Panc1 (cell line): ENCODE measurements around the gene C16orf89. TPM values are rescaled to one million over a fixed set of nuclear protein-coding genes. Genes with fewer than 3 reads are reported as not detected.
A peak's percentile ranks its signal among the peaks of the same experiment; 100 is the strongest.

Experiments
- ATAC-seq: fragments of 200-7000 bp; cut with Tn5 transposase; 2 replicates; pipeline ENCODE4 v1.9.1; 2020; ENCODE audit warnings: mild to moderate bottlenecking, moderate library complexity
- BruUV-seq: library from RNA; stranded (reverse); fragments of 400-500 nt; replicated peaks from 2 replicates; lab custom pipeline; 2021; lab: Mats Ljungman, UMichigan
- CTCF ChIA-PET: fragments of 300-600 bp; sonication (Branson Sonifier 250); formaldehyde crosslinking; loops from one replicate; lab custom pipeline; 2022; ENCODE audit warnings: antibody characterized with exemption; lab: Charles Lee
- POLR2A ChIA-PET: fragments of 300-600 bp; sonication (Branson Sonifier 250); formaldehyde crosslinking; loops from one replicate; lab custom pipeline; 2022; ENCODE audit warnings: antibody characterized with exemption; lab: Charles Lee
- DNase-seq: peaks from one replicate; pipeline ENCODE4 v3.0.0-alpha.2; 2010; ENCODE audit warnings: low read depth, low spot score
- H3K27ac ChIP-seq: 2 replicates; pipeline ENCODE4 v1.5.1; 2011; ENCODE audit warnings: mild to moderate bottlenecking, low read length, inconsistent platforms
- H3K27me3 ChIP-seq: fragments of 200-500 bp; sonication (Bioruptor generic); 2 replicates; pipeline ENCODE4 v1.6.0; 2014; ENCODE audit warnings: low read length, inconsistent platforms; ENCODE audit not compliant: control insufficient read depth, insufficient read depth
- H3K36me3 ChIP-seq: fragments of 200-500 bp; sonication (Bioruptor generic); 2 replicates; pipeline ENCODE4 v1.5.1; 2014; ENCODE audit warnings: inconsistent platforms, mild to moderate bottlenecking, low read length, moderate library complexity; ENCODE audit not compliant: control insufficient read depth, insufficient read depth
- H3K4me1 ChIP-seq: 2 replicates; pipeline ENCODE4 v1.5.1; 2011; ENCODE audit warnings: inconsistent platforms, mild to moderate bottlenecking, low read length, moderate library complexity; ENCODE audit not compliant: control insufficient read depth, insufficient read depth
- H3K4me3 ChIP-seq, 2 experiments: 2 replicates each; pipeline ENCODE4 v1.5.1; 2011 to 2012; ENCODE audit warnings: low read depth in 2 of 2, low read length in 2 of 2, mild to moderate bottlenecking in 2 of 2, inconsistent platforms in 1 of 2, moderate library complexity in 1 of 2
- H3K9me3 ChIP-seq: fragments of 200-500 bp; sonication (Bioruptor generic); 2 replicates; pipeline ENCODE4 v1.5.1; 2014; ENCODE audit warnings: low read depth, mild to moderate bottlenecking, inconsistent platforms, low read length, moderate library complexity; ENCODE audit not compliant: control insufficient read depth, insufficient read depth
- CTCF ChIP-seq: fragments of 450-650 bp; IDR thresholded peaks from 2 replicates; pipeline ENCODE4 v1.5.1; 2017; ENCODE audit warnings: mild to moderate bottlenecking
- POLR2AphosphoS5 ChIP-seq: IDR thresholded peaks from 2 replicates; pipeline ENCODE4 v1.6.1; 2012; ENCODE audit warnings: mild to moderate bottlenecking, low read depth, low read length, moderate library complexity
- REST ChIP-seq, 2 experiments: IDR thresholded peaks; 2 replicates each; pipeline ENCODE4 v1.6.1; 2011 to 2012; ENCODE audit warnings: low read depth in 2 of 2, control low read depth in 1 of 2, low read length in 1 of 2, mild to moderate bottlenecking in 1 of 2, moderate library complexity in 1 of 2; ENCODE audit not compliant: insufficient read depth in 1 of 2
- SIN3A ChIP-seq: IDR thresholded peaks from 2 replicates; pipeline ENCODE4 v1.6.1; 2012; ENCODE audit warnings: low read depth, mild to moderate bottlenecking, low read length, moderate library complexity, borderline replicate concordance; ENCODE audit not compliant: insufficient read depth
- TCF7L2 ChIP-seq: IDR thresholded peaks from 2 replicates; pipeline ENCODE4 v1.6.1; 2011; ENCODE audit warnings: mild to moderate bottlenecking, low read depth, low read length, inconsistent platforms
- in situ Hi-C: cut with HindIII; loops from 2 replicates; pipeline ENCODE4 v1.10.0; 2016; ENCODE audit warnings: low sequenced_read_pairs, low pct_unique_long_range_greater_than_20kb
- intact Hi-C: fragments of 100-400 bp; cut with micrococcal nuclease; formaldehyde crosslinking; loops from one replicate; pipeline ENCODE4 v1.10.0; 2022; ENCODE audit not compliant: unreplicated experiment
- total RNA-seq: library from RNA; stranded (reverse); gene quantifications from one replicate; pipeline ENCODE4 v1.2.1, GENCODE V29; 2021; ENCODE audit not compliant: unreplicated experiment

Gene C16orf89
- total RNA-seq, 1 experiment from 2014 or later = not detected

GRCh38 chr16:5025171-5025632, 40.6 kb downstream of the C16orf89 start:
- TF ChIP-seq REST (IDR thresholded peaks at IDR 0.05; ENCODE audit: insufficient read depth in 1 of 2, low read depth in 2 of 2, low read length in 1 of 2) (no peak), CTCF (no peak; the same call in 1 of the 2 replicates)
- intact Hi-C loops (no loop called here), in situ Hi-C loops (no loop called here)
- CTCF ChIA-PET = interaction anchor here (0.7 to 1.1 kb wide), 2 partner anchors 9 to 67 kb away, joined by 3 to 7 read pairs; partner anchors contain the start of genes NAGPA and SEC14L5
- no peak overlapping the region for H3K4me3 ChIP-seq
- no TSS peak for BruUV-seq
- no peaks in the 10 kb centered on the region for H3K36me3 ChIP-seq
- no peak for DNase-seq
- peaks cover 4% of the 10 kb centered on the region; the same call in 1 of the 2 replicates for H3K4me1 ChIP-seq
- no peaks in the 10 kb centered on the region for H3K9me3 ChIP-seq
- H3K27ac ChIP-seq = no peak overlapping the region
- H3K27me3 ChIP-seq = no peaks in the 10 kb centered on the region
- ATAC-seq = peak; percentile 84
- POLR2A ChIA-PET = no interaction called here

GRCh38 chr16:5024632-5025031, 41.1 kb downstream of the C16orf89 start:
- CTCF ChIA-PET = no interaction called here
- Histone ChIP-seq H3K9me3 (no peaks in the 10 kb centered on the region), H3K4me1 (peaks cover 4% of the 10 kb centered on the region; the same call in 1 of the 2 replicates), H3K36me3 (no peaks in the 10 kb centered on the region), H3K27me3 (no peaks in the 10 kb centered on the region), H3K4me3 (no peak overlapping the region), H3K27ac (no peak overlapping the region)
- TF ChIP-seq REST (IDR thresholded peaks at IDR 0.05; ENCODE audit: insufficient read depth in 1 of 2, low read depth in 2 of 2, low read length in 1 of 2) (no peak), TCF7L2 (no peak), POLR2AphosphoS5 (no peak), SIN3A (no peak), CTCF (no peak; the same call in 1 of the 2 replicates)
- DNase-seq = no peak
- in situ Hi-C loops = no loop called here
- peak; percentile 78 for ATAC-seq
- POLR2A ChIA-PET = no interaction called here
- intact Hi-C loops = no loop called here
- BruUV-seq = no TSS peak
